Neural progenitor cell (in vitro differentiated cells): ENCODE data around the gene CMTR1. TPM values are rescaled to one million over a fixed set of nuclear protein-coding genes. Genes with fewer than 3 reads are reported as not detected.

Experiments used
- DNase-seq: peaks from one replicate; pipeline ENCODE4 v3.0.0-alpha.2; 2016; ENCODE audit warnings: low spot score
- H2AFZ ChIP-seq: fragments of 200-600 bp; sonication (generic); replicated peaks from 2 replicates; pipeline ENCODE4 v1.6.1; 2016; ENCODE audit warnings: antibody characterized with exemption
- H3F3A ChIP-seq: fragments of 200-600 bp; sonication (generic); 2 replicates; pipeline ENCODE4 v1.6.1; 2016; ENCODE audit warnings: antibody characterized with exemption, low read depth
- H3K27ac ChIP-seq: fragments of 200-600 bp; sonication (generic); 2 replicates; pipeline ENCODE4 v1.5.1; 2016; ENCODE audit warnings: mild to moderate bottlenecking
- H3K27me3 ChIP-seq: fragments of 200-600 bp; sonication (generic); 2 replicates; pipeline ENCODE4 v1.6.1; 2016; ENCODE audit warnings: mild to moderate bottlenecking, moderate library complexity
- H3K36me3 ChIP-seq: fragments of 200-600 bp; sonication (generic); 2 replicates; pipeline ENCODE4 v1.5.1; 2016
- H3K4me1 ChIP-seq: fragments of 200-600 bp; sonication (generic); 2 replicates; pipeline ENCODE4 v1.6.1; 2016; ENCODE audit warnings: mixed run types
- H3K4me2 ChIP-seq: fragments of 200-600 bp; sonication (generic); 2 replicates; pipeline ENCODE4 v1.6.1; 2016
- H3K4me3 ChIP-seq: fragments of 200-600 bp; sonication (generic); 2 replicates; pipeline ENCODE4 v1.5.1; 2016
- H3K79me2 ChIP-seq: fragments of 200-600 bp; sonication (generic); 2 replicates; pipeline ENCODE4 v1.6.1; 2016; ENCODE audit warnings: low read depth
- H3K9ac ChIP-seq: fragments of 200-600 bp; sonication (generic); 2 replicates; pipeline ENCODE4 v1.6.1; 2016
- H3K9me3 ChIP-seq: fragments of 200-600 bp; sonication (generic); 2 replicates; pipeline ENCODE4 v1.5.1; 2016; ENCODE audit warnings: low read depth
- H4K20me1 ChIP-seq: fragments of 200-600 bp; sonication (generic); 2 replicates; pipeline ENCODE4 v1.6.1; 2016; ENCODE audit warnings: low read depth
- H3K27ac Mint-ChIP-seq: 3 replicates; pipeline ENCODE4 v1.8.0; 2021; ENCODE audit warnings: mixed read lengths
- H3K27me3 Mint-ChIP-seq: 2 replicates; pipeline ENCODE4 v1.8.0; 2022; ENCODE audit warnings: low read depth, mild to moderate bottlenecking, inconsistent platforms, moderate library complexity, mixed read lengths; ENCODE audit not compliant: insufficient read depth
- H3K36me3 Mint-ChIP-seq: 3 replicates; pipeline ENCODE4 v1.8.0; 2021; ENCODE audit warnings: mixed read lengths
- H3K4me1 Mint-ChIP-seq: 3 replicates; pipeline ENCODE4 v1.8.0; 2021; ENCODE audit warnings: mixed read lengths
- H3K4me3 Mint-ChIP-seq: 3 replicates; pipeline ENCODE4 v1.8.0; 2021; ENCODE audit warnings: mild to moderate bottlenecking, moderate library complexity, mixed read lengths
- H3K9me3 Mint-ChIP-seq: 3 replicates; pipeline ENCODE4 v1.8.0; 2020; ENCODE audit warnings: mixed read lengths
- EZH2 ChIP-seq: fragments of 200-600 bp; sonication (generic); IDR thresholded peaks from 2 replicates; pipeline ENCODE4 v1.6.1; 2017; ENCODE audit warnings: antibody characterized with exemption, mild to moderate bottlenecking, moderate library complexity
- EZH2phosphoT487 ChIP-seq: fragments of 200-600 bp; sonication (generic); IDR thresholded peaks from 2 replicates; pipeline ENCODE4 v1.6.1; 2017; ENCODE audit warnings: antibody characterized with exemption
- total RNA-seq: library from RNA; depleted of rRNA; stranded (reverse); fragments of >200 nt; gene quantifications from 2 replicates; pipeline ENCODE4 v1.2.3, GENCODE V29; 2015; ENCODE audit warnings: low replicate concordance
- TF ChIP-seq, protein P1 (sequence below): fragments of 200-600 bp; sonication (generic); IDR thresholded peaks from 2 replicates; pipeline ENCODE4 v1.5.1; 2017; ENCODE audit warnings: antibody characterized with exemption, mild to moderate bottlenecking

The CMTR1 gene
- total RNA-seq, 1 donor from 2014 or later: 35.4 TPM

DNA sequence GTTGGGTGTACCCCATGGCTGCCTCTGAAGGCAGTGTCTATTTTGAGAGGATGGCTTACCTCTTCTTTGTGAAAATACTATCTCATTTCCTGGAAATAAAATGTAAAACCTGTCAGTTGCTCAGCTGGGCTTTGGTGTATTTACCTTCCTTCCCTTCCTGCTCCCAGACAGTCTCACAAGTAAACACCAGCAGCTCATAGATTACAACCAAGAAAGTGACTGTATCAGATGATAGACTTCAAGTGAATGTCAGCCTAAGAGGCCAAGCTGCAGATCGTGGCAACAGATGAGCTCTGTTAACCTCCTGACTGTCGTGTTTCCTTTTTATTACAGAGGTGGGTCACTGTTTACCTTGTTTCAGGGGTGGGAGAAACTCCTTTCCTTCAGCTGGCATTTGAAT, 41.9 kb upstream of the CMTR1 start:
- Histone ChIP-seq H4K20me1 (no peaks in the 10 kb centered on the region), H3K4me1 (no peaks in the 10 kb centered on the region), H3K27ac (no peak overlapping the region), H3K4me3 (no peak overlapping the region), H2AFZ (no peak overlapping the region), H3K9ac (no peak overlapping the region), H3K79me2 (no peaks in the 10 kb centered on the region), H3K9me3 (no peaks in the 10 kb centered on the region), H3F3A (no peaks in the 10 kb centered on the region), H3K36me3 (no peaks in the 10 kb centered on the region), H3K4me2 (no peak overlapping the region), H3K27me3 (no peaks in the 10 kb centered on the region)
- Mint-ChIP-seq H3K9me3 (no peaks in the 10 kb centered on the region), H3K4me3 (no peak overlapping the region), H3K36me3 (peaks cover 7% of the 10 kb centered on the region), H3K27me3 (no peaks in the 10 kb centered on the region), H3K4me1 (no peaks in the 10 kb centered on the region), H3K27ac (no peak overlapping the region)
- TF ChIP-seq EZH2: no peak
- TF ChIP-seq, protein P1, sequence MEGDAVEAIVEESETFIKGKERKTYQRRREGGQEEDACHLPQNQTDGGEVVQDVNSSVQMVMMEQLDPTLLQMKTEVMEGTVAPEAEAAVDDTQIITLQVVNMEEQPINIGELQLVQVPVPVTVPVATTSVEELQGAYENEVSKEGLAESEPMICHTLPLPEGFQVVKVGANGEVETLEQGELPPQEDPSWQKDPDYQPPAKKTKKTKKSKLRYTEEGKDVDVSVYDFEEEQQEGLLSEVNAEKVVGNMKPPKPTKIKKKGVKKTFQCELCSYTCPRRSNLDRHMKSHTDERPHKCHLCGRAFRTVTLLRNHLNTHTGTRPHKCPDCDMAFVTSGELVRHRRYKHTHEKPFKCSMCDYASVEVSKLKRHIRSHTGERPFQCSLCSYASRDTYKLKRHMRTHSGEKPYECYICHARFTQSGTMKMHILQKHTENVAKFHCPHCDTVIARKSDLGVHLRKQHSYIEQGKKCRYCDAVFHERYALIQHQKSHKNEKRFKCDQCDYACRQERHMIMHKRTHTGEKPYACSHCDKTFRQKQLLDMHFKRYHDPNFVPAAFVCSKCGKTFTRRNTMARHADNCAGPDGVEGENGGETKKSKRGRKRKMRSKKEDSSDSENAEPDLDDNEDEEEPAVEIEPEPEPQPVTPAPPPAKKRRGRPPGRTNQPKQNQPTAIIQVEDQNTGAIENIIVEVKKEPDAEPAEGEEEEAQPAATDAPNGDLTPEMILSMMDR: no peak
- no peak for DNase-seq

DNA sequence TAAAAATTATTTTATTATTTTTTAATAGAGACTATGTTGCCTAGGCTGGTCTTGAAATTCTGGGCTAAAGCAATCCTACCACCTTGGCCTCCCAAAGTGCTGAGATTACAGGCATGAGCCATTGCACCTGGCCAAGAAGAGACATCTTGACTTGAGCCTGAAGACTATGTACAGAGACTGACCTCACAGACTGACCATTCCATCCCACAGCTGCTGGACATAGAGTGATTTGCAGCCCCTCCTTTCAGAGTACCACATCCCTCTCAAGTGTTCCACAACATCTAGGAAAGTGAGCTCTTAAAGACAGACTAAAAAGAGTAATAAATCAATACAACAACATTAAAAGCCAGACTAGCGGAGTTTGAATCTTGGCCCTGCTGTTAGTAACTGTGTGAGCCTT, 40.2 kb upstream of the CMTR1 start:
- TF ChIP-seq, protein P1: no peak
- TF ChIP-seq EZH2: no peak
- no peak for TF ChIP-seq EZH2phosphoT487
- DNase-seq: no peak
- Histone ChIP-seq H3K4me1 (no peaks in the 10 kb centered on the region), H3K4me3 (no peak overlapping the region), H3K27me3 (no peaks in the 10 kb centered on the region), H3K27ac (no peak overlapping the region), H3F3A (no peaks in the 10 kb centered on the region), H3K79me2 (no peaks in the 10 kb centered on the region), H4K20me1 (no peaks in the 10 kb centered on the region), H3K36me3 (no peaks in the 10 kb centered on the region), H3K4me2 (no peak overlapping the region), H3K9me3 (no peaks in the 10 kb centered on the region), H3K9ac (no peak overlapping the region), H2AFZ (no peak overlapping the region)
- Mint-ChIP-seq H3K9me3 (no peaks in the 10 kb centered on the region), H3K27me3 (peaks cover 3% of the 10 kb centered on the region), H3K36me3 (peaks cover 4% of the 10 kb centered on the region), H3K27ac (no peak overlapping the region), H3K4me3 (no peak overlapping the region), H3K4me1 (no peaks in the 10 kb centered on the region)

DNA sequence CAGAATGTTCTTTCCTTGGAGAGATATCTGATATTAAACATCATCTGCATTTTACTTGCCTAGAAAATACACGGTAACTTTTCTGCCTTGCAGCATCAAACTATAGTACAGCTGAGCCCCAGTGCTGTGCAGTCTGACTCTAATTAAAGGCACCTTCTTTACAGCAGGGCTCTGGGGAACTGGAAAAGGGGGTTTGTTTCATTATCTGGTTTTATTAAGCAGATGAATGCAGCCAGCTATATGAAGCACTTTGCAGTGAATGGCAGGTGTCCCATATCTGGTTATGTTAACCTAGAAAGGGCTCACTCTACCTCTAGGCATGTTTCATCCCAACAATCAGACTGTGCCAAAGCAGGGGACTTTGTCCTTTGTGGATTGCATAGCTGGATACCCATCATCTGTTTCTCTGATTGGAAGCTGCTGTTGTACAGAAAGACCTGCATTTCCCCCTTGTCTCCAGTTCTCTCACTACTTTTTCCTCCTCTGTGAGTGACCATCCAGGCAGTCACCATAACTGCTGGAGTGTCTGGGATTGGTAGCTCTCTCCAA, 39.6 kb upstream of the CMTR1 start:
- Histone ChIP-seq H3K79me2 (no peaks in the 10 kb centered on the region), H3K9ac (no peak overlapping the region), H3K4me2 (no peak overlapping the region), H4K20me1 (no peaks in the 10 kb centered on the region), H3K36me3 (no peaks in the 10 kb centered on the region), H3F3A (no peaks in the 10 kb centered on the region), H3K27ac (no peak overlapping the region), H3K4me1 (no peaks in the 10 kb centered on the region), H3K9me3 (no peaks in the 10 kb centered on the region), H3K4me3 (no peak overlapping the region), H3K27me3 (no peaks in the 10 kb centered on the region), H2AFZ (no peak overlapping the region)
- Mint-ChIP-seq H3K4me1 (no peaks in the 10 kb centered on the region), H3K36me3 (peaks cover 4% of the 10 kb centered on the region), H3K4me3 (no peak overlapping the region), H3K9me3 (no peaks in the 10 kb centered on the region), H3K27ac (no peak overlapping the region), H3K27me3 (peaks cover 3% of the 10 kb centered on the region)
- no peak for TF ChIP-seq EZH2
- DNase-seq: no peak

DNA sequence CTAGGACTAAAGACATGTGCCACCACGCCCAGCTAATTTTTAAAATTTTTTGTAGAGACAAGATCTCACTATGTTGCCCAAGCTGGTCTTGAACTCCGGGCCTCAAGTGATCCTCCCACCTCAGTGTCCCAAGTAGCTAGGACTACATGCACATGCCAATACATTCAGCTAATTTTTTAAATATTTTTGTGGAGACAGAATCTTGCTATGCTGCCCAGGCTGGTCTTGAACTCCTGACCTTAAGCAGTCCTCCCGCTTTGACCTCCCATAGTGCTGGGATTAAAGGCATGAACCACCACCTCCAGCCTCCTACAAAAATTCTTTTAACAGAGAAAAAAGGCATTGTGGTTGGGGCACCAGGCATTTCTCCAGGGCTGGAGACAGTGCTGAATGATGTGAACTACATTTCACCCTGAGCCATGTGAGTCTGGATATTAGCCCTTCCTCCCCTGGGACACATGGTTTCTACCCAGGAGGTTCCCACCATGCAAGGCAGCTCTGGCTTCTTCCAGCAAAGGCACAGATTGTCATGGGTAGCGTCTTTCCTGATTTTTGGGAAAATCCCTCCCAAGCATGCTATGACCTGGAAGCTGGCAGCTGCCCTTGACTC, 36.3 kb upstream of the CMTR1 start:
- Histone ChIP-seq H3K27ac (no peak overlapping the region), H3K9ac (no peak overlapping the region), H3K4me2 (no peak overlapping the region), H3K4me1 (no peaks in the 10 kb centered on the region), H4K20me1 (no peaks in the 10 kb centered on the region), H2AFZ (no peak overlapping the region), H3K9me3 (no peaks in the 10 kb centered on the region), H3K36me3 (no peaks in the 10 kb centered on the region), H3K79me2 (no peaks in the 10 kb centered on the region), H3K27me3 (no peaks in the 10 kb centered on the region), H3F3A (no peaks in the 10 kb centered on the region), H3K4me3 (no peak overlapping the region)
- Mint-ChIP-seq H3K9me3 (no peaks in the 10 kb centered on the region), H3K36me3 (peaks cover 1% of the 10 kb centered on the region), H3K4me1 (no peaks in the 10 kb centered on the region), H3K4me3 (no peak overlapping the region), H3K27ac (no peak overlapping the region), H3K27me3 (peaks cover 8% of the 10 kb centered on the region)
- DNase-seq: no peak
- TF ChIP-seq, protein P1: no peak
- no peak for TF ChIP-seq EZH2
- TF ChIP-seq EZH2phosphoT487: no peak
